ENCODE data around the gene ARNT2.

- TF ChIP-seq, protein P1, sequence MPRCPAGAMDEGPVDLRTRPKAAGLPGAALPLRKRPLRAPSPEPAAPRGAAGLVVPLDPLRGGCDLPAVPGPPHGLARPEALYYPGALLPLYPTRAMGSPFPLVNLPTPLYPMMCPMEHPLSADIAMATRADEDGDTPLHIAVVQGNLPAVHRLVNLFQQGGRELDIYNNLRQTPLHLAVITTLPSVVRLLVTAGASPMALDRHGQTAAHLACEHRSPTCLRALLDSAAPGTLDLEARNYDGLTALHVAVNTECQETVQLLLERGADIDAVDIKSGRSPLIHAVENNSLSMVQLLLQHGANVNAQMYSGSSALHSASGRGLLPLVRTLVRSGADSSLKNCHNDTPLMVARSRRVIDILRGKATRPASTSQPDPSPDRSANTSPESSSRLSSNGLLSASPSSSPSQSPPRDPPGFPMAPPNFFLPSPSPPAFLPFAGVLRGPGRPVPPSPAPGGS (CRISPR knock-in tag; IDR thresholded peaks at IDR 0.05), result no peak
- no peak for TF ChIP-seq CTCF (CRISPR knock-in tag; IDR thresholded peaks at IDR 0.05)
- no peak for TF ChIP-seq ZBTB4 (CRISPR knock-in tag; IDR thresholded peaks at IDR 0.05; ENCODE audit: borderline replicate concordance)
- TF ChIP-seq ZNF766 (CRISPR knock-in tag; IDR thresholded peaks at IDR 0.05; ENCODE audit: borderline replicate concordance), result no peak
- TF ChIP-seq, protein P2, sequence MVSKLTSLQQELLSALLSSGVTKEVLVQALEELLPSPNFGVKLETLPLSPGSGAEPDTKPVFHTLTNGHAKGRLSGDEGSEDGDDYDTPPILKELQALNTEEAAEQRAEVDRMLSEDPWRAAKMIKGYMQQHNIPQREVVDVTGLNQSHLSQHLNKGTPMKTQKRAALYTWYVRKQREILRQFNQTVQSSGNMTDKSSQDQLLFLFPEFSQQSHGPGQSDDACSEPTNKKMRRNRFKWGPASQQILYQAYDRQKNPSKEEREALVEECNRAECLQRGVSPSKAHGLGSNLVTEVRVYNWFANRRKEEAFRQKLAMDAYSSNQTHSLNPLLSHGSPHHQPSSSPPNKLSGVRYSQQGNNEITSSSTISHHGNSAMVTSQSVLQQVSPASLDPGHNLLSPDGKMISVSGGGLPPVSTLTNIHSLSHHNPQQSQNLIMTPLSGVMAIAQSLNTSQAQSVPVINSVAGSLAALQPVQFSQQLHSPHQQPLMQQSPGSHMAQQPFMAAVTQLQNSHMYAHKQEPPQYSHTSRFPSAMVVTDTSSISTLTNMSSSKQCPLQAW (CRISPR knock-in tag; IDR thresholded peaks at IDR 0.05), result no peak
- no peak for TF ChIP-seq RAD21 (CRISPR knock-in tag; IDR thresholded peaks at IDR 0.05)
- no peak for TF ChIP-seq ZNF644 (CRISPR knock-in tag; IDR thresholded peaks at IDR 0.05; ENCODE audit: low read depth)
- TF ChIP-seq ZNF609 (CRISPR knock-in tag; IDR thresholded peaks at IDR 0.05; ENCODE audit: borderline replicate concordance), result no peak
- no peak for TF ChIP-seq SP1 (IDR thresholded peaks at IDR 0.05)
- no peak for TF ChIP-seq SP1 (CRISPR knock-in tag; IDR thresholded peaks at IDR 0.05)
- no peak for TF ChIP-seq POLR2A (IDR thresholded peaks at IDR 0.05; ENCODE audit: insufficient read depth in 1 of 2, low read depth in 2 of 2, low read length in 2 of 2)
- TF ChIP-seq CHD2 (IDR thresholded peaks at IDR 0.05; ENCODE audit: low read depth, low read length), result no peak
- no peak for TF ChIP-seq ZNF772 (CRISPR knock-in tag; IDR thresholded peaks at IDR 0.05)
Measured at GRCh38 chr15:80514071-80514780, 110.0 kb downstream of the ARNT2 start.

Data from HepG2 (cell line).